ACC112 (cell line): ENCODE data around the gene SDF2.

Experiments
- H2AFZ ChIP-seq: fragments of 200-600 bp; sonication (generic); one replicate; pipeline ENCODE4 v1.6.0; 2017; ENCODE audit warnings: antibody characterized with exemption, low read length; ENCODE audit not compliant: unreplicated experiment
- H3K27ac ChIP-seq: fragments of 200-600 bp; sonication (generic); 2 replicates; pipeline ENCODE4 v1.5.1; 2014; ENCODE audit warnings: low read depth, mild to moderate bottlenecking, antibody characterized with exemption, low read length, moderate library complexity
- H3K27me3 ChIP-seq: fragments of 200-600 bp; sonication (generic); 2 replicates; pipeline ENCODE4 v1.6.1; 2014; ENCODE audit warnings: mild to moderate bottlenecking, antibody characterized with exemption, low read length, moderate library complexity, mixed read lengths; ENCODE audit not compliant: insufficient read depth
- H3K36me3 ChIP-seq: fragments of 200-600 bp; sonication (generic); 2 replicates; pipeline ENCODE4 v1.6.1; 2016; ENCODE audit warnings: mild to moderate bottlenecking, antibody characterized with exemption, low read length, moderate library complexity, mixed read lengths; ENCODE audit not compliant: insufficient read depth
- H3K4me1 ChIP-seq: fragments of 200-600 bp; sonication (generic); one replicate; pipeline ENCODE4 v1.6.1; 2016; ENCODE audit warnings: low read length, mixed read lengths; ENCODE audit not compliant: insufficient read depth, unreplicated experiment, control insufficient read depth
- H3K4me3 ChIP-seq: fragments of 200-600 bp; sonication (generic); 2 replicates; pipeline ENCODE4 v1.5.1; 2014; ENCODE audit warnings: mild to moderate bottlenecking, low read depth, low read length
- H3K79me2 ChIP-seq: fragments of 200-600 bp; sonication (generic); one replicate; pipeline ENCODE4 v1.6.0; 2016; ENCODE audit warnings: low read length; ENCODE audit not compliant: control insufficient read depth, unreplicated experiment, insufficient read depth

SDF2 gene

GRCh38 chr17:28702026-28702751 is 40.5 kb upstream of the SDF2 start:
- no peak overlapping the region for H2AFZ ChIP-seq
- H3K36me3 ChIP-seq: peaks cover 21% of the 10 kb centered on the region; the same call in 1 of the 2 replicates
- no peaks in the 10 kb centered on the region for H3K4me1 ChIP-seq
- H3K27ac ChIP-seq: no peak overlapping the region
- no peaks in the 10 kb centered on the region for H3K27me3 ChIP-seq
- H3K79me2 ChIP-seq: no peaks in the 10 kb centered on the region
- no peak overlapping the region for H3K4me3 ChIP-seq

- H3K27me3 ChIP-seq: no peaks in the 10 kb centered on the region
- no peak overlapping the region for H2AFZ ChIP-seq
- H3K36me3 ChIP-seq: peaks cover 25% of the 10 kb centered on the region; the same call in 1 of the 2 replicates
- H3K79me2 ChIP-seq: no peaks in the 10 kb centered on the region
- no peaks in the 10 kb centered on the region for H3K4me1 ChIP-seq
- H3K4me3 ChIP-seq: no peak overlapping the region
- H3K27ac ChIP-seq: no peak overlapping the region
Measured at GRCh38 chr17:28700830-28701492, 39.3 kb upstream of the SDF2 start.

DNA sequence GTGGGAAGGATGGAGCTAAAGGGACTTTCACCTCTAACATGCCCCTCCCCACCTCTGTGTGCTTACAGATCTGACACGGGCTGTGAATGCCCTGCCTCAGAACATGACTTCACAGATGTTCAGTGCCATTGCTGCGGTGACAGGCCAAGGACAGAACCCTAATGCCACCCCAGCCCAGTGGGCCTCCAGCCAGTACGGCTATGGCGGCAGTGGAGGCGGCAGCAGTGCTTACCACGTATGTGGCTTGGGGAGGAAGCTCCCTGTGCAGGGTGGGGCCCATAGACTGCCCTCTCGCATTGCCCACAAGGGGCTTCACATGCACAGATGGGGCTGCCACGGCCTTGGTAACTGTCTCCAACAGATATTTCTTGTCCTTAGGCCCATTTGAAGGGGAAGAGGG is 38.6 kb upstream of the SDF2 start:
- H3K27ac ChIP-seq: no peak overlapping the region
- H3K4me3 ChIP-seq: no peak overlapping the region
- no peaks in the 10 kb centered on the region for H3K79me2 ChIP-seq
- peaks cover 28% of the 10 kb centered on the region; the same call in 1 of the 2 replicates for H3K36me3 ChIP-seq
- H2AFZ ChIP-seq: no peak overlapping the region
- H3K4me1 ChIP-seq: no peaks in the 10 kb centered on the region
- H3K27me3 ChIP-seq: no peaks in the 10 kb centered on the region

DNA sequence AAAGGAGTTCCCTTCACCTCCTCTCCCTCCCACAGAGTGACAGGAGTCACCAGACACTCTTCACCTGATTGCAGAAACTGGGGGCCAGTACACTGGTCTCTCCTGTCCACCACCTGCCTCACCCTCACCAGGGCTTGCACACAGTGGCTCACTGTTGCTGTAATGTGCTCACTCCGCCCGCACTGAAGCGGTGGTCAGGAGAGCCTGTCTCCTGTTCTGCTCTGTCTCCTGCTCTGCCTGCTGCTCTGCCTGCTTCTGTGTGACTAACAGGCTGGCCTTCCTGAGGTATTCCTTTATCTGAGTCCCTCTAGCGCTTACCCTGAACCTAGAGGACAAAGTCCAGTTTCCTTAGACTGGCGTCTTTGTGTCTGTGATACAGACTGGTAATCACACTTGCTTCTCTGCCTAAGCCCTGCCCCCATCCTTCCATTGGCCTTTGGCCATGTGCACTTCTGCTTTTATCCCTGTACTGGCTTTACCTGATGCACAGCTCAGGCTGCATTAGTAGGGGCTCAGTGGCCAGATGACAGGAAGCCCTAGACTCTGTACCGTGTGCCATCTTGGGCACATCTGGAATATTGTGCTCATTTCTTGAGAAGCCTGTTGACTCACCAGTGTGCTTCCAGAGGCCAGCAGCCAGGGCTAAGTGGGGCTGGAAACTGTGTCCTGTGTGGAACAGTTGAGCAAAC is 36.7 kb upstream of the SDF2 start:
- Histone ChIP-seq H3K4me1 (no peaks in the 10 kb centered on the region), H2AFZ (no peak overlapping the region), H3K36me3 (peaks cover 37% of the 10 kb centered on the region), H3K4me3 (no peak overlapping the region), H3K79me2 (no peaks in the 10 kb centered on the region), H3K27ac (no peak overlapping the region), H3K27me3 (no peaks in the 10 kb centered on the region)

DNA sequence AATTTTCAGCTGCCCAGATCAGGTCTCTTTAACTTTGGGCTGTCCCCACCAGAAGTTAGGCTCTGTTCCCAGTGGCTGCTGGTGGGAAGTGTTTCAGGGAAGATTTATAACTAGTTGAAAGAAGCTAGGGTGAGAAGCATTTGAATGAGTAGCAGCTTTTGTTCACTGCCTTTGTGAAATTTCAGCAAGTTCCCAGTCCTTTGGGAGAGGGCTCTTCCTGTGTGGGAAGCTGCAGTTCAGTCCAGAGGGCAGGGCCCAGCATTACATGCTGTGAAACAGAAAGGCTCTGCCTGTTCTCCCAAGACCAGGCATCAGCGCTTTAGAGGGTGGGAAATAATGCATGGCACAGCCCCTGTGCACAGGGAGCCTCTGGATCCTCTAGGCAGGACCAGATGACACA is 32.2 kb upstream of the SDF2 start:
- Histone ChIP-seq H3K4me1 (no peaks in the 10 kb centered on the region), H3K27me3 (no peaks in the 10 kb centered on the region), H3K36me3 (peaks cover 42% of the 10 kb centered on the region), H3K79me2 (no peaks in the 10 kb centered on the region), H3K4me3 (no peak overlapping the region), H2AFZ (no peak overlapping the region), H3K27ac (no peak overlapping the region)

DNA sequence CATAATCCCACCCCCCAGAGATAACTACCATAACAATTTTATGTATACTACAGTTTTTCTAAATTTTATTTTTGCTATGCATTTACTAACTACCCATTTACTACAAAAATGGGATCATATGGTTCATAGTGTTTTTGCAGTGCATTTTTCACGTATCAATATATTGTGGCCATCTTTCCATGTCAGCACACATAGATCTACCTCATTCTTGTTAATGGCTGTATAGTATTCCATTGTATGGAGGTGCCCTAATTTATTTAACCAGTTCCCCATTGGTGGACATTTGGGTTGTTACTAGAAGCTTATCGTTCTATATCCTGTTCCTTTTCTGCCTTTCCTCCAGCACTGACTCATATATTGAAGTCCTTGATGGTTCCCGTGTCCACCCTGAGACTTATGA is 27.3 kb upstream of the SDF2 start:
- H3K4me1 ChIP-seq: no peaks in the 10 kb centered on the region
- H3K27ac ChIP-seq: no peak overlapping the region
- no peaks in the 10 kb centered on the region for H3K79me2 ChIP-seq
- H3K27me3 ChIP-seq: no peaks in the 10 kb centered on the region
- no peak overlapping the region for H3K4me3 ChIP-seq
- no peak overlapping the region for H2AFZ ChIP-seq
- H3K36me3 ChIP-seq: peaks cover 61% of the 10 kb centered on the region

GRCh38 chr17:28688481-28688880 is 26.8 kb upstream of the SDF2 start:
- Histone ChIP-seq H3K27ac (no peak overlapping the region), H3K4me1 (no peaks in the 10 kb centered on the region), H3K79me2 (no peaks in the 10 kb centered on the region), H3K36me3 (peaks cover 58% of the 10 kb centered on the region), H3K4me3 (no peak overlapping the region), H2AFZ (no peak overlapping the region), H3K27me3 (no peaks in the 10 kb centered on the region)

DNA sequence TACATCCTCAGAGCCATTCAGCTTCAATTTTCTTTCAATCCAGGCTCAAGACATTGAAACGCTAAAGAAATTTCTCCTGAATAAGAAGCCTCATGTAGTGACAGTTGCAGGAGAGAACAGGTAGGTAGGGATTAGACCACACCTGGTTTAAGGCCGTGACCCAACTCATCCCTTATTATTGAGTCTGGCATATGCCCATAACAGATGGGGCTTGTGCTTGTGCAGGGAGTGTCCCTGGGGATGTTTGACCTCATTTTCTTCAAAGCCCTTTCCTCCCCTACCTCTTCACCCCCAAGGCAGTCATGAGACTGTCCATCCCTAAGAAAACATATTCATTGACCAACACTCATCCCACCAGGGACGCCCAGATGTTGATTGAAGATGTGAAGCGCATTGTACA is 24.6 kb upstream of the SDF2 start:
- peaks cover 63% of the 10 kb centered on the region for H3K36me3 ChIP-seq
- H3K4me1 ChIP-seq: no peaks in the 10 kb centered on the region
- H2AFZ ChIP-seq: no peak overlapping the region
- H3K4me3 ChIP-seq: no peak overlapping the region
- H3K79me2 ChIP-seq: no peaks in the 10 kb centered on the region
- H3K27ac ChIP-seq: no peak overlapping the region
- no peaks in the 10 kb centered on the region for H3K27me3 ChIP-seq

DNA sequence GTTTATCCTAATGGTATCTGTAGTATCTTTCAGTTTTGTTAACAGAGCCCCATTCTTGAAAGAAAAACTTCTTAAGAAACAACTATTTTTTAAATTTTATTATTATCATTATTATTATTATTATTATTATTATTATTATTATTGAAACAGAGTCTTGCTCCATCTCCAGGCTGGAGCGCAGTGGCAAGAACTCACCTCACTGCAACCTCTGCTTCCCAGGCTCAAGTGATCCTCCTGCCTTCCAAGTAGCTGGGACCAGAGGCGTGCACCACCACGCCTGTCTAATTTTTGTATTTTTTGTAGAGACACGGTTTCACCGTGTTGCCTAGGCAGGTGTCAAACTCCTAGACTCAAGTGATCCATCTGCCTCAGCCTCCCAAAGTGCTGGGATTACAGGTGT is 23.7 kb upstream of the SDF2 start:
- Histone ChIP-seq H3K4me3 (no peak overlapping the region), H3K27me3 (no peaks in the 10 kb centered on the region), H3K79me2 (no peaks in the 10 kb centered on the region), H3K4me1 (no peaks in the 10 kb centered on the region), H3K27ac (no peak overlapping the region), H2AFZ (no peak overlapping the region), H3K36me3 (peaks cover 62% of the 10 kb centered on the region)

GRCh38 chr17:28684963-28685362 is 23.3 kb upstream of the SDF2 start:
- Histone ChIP-seq H3K4me3 (no peak overlapping the region), H3K27ac (no peak overlapping the region), H3K27me3 (no peaks in the 10 kb centered on the region), H3K79me2 (no peaks in the 10 kb centered on the region), H2AFZ (no peak overlapping the region), H3K4me1 (no peaks in the 10 kb centered on the region), H3K36me3 (peaks cover 59% of the 10 kb centered on the region)

GRCh38 chr17:28682655-28683054 is 20.9 kb upstream of the SDF2 start:
- peaks cover 48% of the 10 kb centered on the region for H3K36me3 ChIP-seq
- H3K27ac ChIP-seq: no peak overlapping the region

More at GRCh38 chr17:28682655-28683054, 20.9 kb upstream of the SDF2 start:
- no peaks in the 10 kb centered on the region for H3K4me1 ChIP-seq
- no peak overlapping the region for H2AFZ ChIP-seq
- no peaks in the 10 kb centered on the region for H3K27me3 ChIP-seq
- no peaks in the 10 kb centered on the region for H3K79me2 ChIP-seq
- H3K4me3 ChIP-seq: no peak overlapping the region
